Inflammatory macrophage (primary cell): ENCODE results near the gene SLC38A4.
"Not testable (repeated sequence)": the region's sequence is repeated elsewhere in the genome, so short reads cannot be mapped to it uniquely, and the experiment has no call there.

ENCODE experiments used
- DNase-seq, 2 donors: peaks; one replicate each; pipeline ENCODE4 v3.0.0-alpha.2; 2020 to 2022
- total RNA-seq, 18 experiments: gene quantifications; one replicate each; lab custom pipeline; 2026; ENCODE audit warnings: mixed read lengths in 6 of 18, inconsistent platforms in 2 of 18; lab: John Stamatoyannopoulos, UW

SLC38A4 gene
- 0 to 0.08 (median 0) reads per million in 18 experiments for total RNA-seq

GRCh38 chr12:46825591-46826414 lies at the start of gene SLC38A4:
Gene SLC38A4 (minus strand): TSS chr12:46825997. CDS start chr12:46793071, 32,926 bp downstream.
- DNase-seq: no peak

- DNase-seq: no peak
Measured at GRCh38 chr12:46875095-46875494, 49.3 kb upstream of the SLC38A4 start.

DNA sequence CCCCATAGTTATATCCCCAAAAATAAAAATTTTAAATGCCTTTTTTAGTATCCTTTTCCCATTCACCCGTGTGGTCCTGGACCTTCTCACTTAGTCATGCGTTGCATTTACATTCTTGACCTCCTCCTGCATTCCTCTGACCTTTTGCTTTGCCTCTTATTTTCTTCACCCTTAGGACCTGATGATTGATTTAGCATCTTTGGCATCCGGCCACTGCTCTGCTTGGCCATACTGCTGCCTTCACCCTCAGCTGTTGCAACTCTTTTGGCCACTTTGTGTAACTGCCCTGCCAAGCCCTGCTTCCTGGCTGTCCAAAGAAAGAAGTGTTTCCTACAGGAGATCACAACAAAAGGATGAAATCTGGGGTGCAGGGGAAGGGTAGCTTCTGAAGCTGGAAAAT lies 48.8 kb upstream of the SLC38A4 start:
- DNase-seq: no peak

GRCh38 chr12:46872135-46872534 lies 46.3 kb upstream of the SLC38A4 start:
- no peak for DNase-seq

DNA sequence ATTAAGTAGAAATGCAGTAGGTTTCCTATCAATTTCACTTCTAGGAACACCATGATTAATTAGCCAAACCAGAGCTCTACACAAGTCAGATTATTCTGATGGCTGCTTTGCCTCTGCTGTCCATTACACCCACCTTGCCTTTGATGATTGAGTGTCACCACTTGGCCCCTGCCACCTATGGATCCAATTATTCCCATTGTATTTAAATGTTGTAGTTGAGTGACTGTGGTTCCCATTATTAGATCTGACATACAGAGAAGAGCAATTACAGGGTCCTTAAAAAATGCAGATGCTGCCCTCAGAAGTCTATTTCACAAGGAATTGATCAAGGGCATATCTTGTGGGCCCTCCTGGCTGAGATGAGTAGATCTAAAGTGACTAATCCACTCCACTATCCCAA lies 39.5 kb upstream of the SLC38A4 start:
- no peak for DNase-seq

DNA sequence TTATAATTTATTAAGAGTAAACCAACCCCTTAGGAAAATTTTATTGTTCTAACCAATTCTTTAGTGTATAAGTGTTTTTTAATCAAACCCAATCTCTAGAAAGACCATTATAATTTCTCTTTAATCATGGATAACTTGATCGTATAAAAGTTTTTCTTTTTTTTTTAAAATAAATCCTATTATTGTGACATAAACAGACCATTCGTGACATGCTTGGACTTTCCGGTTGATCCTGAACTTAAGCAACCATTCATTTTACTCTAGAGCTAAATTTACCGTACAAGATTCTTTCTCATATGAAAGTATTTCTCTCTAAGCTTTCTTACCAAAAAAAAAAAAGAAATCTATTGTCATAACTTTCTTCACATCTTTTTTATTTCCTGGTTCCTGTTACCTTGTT lies 32.6 kb upstream of the SLC38A4 start:
- no peak for DNase-seq

DNA sequence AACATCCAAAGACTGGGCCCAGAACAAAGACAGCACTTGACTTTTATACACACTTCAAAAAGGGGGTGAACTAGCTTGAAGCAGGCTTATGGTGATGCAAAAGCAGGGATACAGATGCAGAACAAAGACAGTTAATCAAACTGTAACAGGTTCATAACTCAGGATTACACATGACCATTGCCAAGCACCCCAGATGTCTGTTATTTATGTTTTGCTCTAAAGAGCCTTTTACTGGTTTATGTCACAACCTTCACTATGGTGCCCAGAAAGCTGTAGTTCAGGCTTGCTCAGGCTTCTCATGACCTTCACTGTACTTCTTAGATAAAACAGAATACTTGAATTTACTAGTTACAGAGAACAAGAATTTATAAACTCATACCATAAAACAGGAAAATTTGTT lies 31.7 kb upstream of the SLC38A4 start:
- DNase-seq: no peak

- DNase-seq: no peak
Measured at GRCh38 chr12:46855760-46856159, 30.0 kb upstream of the SLC38A4 start.

DNA sequence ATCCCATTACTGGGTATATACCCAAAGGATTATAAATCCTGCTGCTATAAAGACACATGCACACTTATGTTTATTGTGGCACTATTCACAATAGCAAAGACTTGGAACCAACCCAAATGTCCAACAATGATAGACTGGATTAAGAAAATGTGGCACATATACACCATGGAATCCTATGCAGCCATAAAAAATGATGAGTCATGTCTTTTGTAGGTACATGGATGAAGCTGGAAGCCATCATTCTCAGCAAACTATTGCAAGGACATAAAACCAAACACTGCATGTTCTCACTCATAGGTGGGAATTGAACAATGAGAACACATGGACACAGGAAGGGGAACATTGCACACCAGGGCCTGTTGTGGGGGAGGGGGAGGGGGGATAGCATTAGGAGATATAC lies 28.4 kb upstream of the SLC38A4 start:
- DNase-seq: not testable (repeated sequence)

GRCh38 chr12:46848792-46849191 lies 23.0 kb upstream of the SLC38A4 start:
- not testable (repeated sequence) for DNase-seq

DNA sequence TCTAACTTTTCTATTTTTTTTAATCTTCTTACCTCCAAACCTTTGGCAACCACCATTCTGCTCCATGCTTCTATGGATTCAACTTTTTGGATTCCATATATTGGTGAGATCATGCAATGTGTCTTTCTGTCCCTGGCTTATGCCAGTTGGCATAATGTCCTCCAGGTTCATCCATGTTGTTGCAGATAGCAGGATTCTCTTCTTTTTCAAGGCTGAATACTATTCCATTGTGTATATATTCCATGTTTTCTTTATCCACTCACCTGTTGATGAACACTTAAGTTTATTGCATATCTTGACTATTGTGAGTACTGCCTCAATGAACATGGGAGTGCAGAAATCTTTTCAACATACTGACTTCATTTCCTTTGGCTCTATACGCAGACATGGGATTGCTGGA lies 21.2 kb upstream of the SLC38A4 start:
- DNase-seq: no peak

GRCh38 chr12:46843811-46844210 lies 18.0 kb upstream of the SLC38A4 start:
- DNase-seq: no peak

GRCh38 chr12:46841891-46842290 lies 16.1 kb upstream of the SLC38A4 start:
- no peak for DNase-seq

DNA sequence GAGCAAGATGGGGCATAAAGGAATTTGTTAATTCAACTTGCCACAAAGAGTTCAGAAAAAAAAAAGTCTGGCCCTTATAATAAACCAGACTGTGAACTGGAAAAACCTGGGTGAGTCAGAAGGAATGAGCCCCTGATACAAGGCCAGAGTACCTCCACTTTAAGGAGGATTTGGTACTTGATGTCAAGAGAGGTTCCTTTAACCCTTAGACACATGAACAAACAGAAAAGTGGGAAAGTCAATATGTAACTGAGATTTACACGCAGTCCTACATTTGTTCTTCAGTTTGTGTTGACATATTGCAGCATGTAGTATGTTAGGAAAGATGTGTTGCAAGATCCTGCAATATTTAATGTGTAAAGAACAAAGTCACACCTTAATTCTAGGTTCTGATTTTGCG lies 14.2 kb upstream of the SLC38A4 start:
- DNase-seq: no peak

GRCh38 chr12:46839232-46839631 lies 13.4 kb upstream of the SLC38A4 start:
- no peak for DNase-seq

DNA sequence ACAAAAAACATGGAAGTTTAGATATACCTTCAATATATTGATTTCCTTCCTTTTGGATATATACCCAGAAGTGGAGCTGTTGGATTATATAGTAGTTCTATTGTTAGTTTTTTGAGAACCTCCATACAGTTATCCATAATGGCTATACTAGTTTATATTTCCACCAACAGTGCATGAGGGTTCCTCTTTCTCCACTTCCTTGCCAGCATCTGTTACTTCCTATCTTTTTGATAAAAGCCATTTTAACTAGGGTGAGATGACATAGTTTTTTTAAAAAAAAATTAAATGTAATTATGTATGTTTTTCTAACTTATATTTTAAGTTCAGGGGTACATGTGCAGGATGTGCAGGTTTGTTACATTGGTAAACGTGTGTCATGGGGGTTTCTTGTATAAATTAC lies 10.0 kb upstream of the SLC38A4 start:
- no peak for DNase-seq

DNA sequence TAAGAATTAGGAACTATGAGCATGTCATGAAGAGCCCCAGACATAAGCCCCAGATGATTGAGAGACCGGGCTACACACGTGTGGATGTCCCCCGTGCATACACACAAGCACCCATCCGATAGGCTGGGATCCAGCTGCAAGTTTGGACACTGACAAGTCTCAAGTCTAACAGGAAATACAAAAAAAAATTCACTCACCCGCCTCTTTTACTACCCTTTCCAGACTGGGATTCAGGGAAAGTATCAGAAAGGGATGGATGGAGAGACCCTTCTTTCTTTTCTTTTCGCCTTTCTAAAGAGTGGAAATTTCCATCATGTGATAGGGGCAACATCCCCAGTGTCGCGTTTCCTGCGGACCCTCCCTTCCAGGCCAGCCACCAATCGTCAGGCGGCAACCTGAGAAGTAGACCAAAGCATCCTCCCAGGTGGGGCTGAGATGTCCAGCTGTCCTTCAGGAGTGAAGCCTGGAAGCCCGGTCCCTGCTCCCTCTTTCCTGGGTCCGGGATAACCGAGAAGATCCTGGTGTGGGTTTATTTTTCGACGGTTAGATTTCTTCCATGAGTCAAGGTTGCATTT lies 6.4 kb upstream of the SLC38A4 start:
- no peak for DNase-seq

DNA sequence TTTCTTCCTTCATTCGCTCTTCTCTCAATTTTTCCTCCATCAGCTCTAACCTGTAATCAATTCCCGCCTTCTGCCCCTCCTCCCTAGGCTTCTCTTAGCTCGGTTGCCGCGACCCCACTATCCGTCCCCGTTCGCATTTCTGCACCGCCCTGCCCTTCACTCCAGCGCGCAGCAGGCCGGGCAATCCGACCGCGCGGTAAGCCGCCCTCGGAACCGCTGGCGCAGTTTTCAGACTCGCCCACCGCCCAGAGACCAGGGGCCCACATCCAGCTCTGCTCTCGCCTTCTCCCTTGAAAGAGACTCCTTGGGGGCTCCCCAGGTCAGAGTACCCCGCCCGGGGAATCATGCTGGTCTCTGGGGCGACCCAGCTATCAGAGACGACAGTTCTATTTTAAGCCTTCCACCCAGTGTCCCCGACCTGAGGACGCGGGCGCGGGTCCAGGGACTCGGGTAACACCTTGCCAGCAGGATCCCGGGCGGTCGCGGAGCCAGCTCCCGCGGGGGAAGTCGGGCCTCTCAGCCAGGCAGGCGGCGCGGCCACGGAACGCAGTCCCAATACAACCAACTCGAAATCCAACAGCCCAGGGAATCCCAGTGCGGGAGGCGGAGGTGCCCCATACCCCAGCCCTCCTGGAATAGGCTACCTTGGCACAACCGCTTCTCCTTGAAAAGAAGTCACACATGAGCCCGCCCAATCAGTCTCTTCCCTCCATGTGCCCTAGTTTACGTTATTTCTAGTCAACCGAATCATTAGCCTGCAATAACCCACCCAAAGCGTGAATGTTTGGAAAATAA lies 5.7 kb upstream of the SLC38A4 start:
- DNase-seq: no peak

- no peak for DNase-seq
Measured at GRCh38 chr12:46830731-46831334, 5.0 kb upstream of the SLC38A4 start.

DNA sequence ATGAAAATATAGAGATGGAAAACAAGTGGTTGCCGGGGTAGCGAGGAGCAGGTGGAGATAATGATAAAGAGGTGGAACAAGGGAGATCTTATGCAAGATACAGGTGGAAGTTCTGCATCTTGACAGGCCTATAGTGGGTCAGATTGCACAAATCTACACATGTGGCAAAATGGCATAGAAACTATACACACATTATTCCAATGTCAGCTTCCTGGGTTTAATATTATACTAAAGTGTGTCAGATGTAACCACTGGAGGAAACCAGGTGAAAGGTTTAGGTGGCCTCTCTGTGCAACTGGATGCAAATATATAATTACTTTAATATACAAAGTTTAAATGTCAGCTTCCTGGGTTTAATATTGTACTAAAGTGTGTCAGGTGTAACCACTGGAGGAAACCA lies 1.1 kb downstream of the SLC38A4 start:
- DNase-seq: no peak

DNA sequence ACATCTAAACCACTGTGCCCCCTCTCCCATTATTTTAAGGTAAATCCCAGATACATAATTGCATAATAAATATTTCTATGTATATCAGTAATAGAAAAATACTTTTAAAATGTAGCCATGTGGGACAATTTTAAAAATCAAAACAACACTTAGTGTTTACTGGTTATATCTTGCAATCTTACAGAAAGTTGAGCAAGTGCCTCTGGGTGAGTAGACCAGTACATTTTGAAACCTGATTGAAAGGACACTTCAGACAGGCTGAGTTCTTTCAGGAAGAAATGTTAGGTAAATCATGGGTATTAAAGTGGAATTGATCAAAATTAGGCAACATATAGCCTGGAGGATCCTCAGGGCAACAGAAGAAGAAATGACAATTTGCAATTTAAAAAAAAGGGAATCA lies 7.2 kb downstream of the SLC38A4 start:
- DNase-seq: no peak

- DNase-seq: no peak
Measured at GRCh38 chr12:46815809-46816208, 10.0 kb downstream of the SLC38A4 start.

DNA sequence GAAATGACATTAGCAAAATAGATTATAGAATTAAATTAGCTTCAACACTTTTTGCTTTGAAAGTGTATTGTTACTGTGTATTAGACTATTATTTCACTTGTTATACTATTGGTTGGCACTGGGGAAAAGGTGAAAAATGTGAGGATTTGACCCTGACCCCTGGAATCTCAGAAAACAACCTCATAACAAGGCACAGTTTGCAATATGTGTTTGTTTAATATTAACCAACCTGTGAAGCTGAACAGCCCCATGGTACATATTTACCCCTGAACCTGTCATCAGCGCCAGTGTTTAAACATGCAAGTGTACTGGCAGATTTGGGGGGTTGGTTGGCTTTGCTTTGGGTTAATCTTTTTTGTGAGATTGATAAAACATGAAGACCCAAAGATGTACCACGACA lies 11.7 kb downstream of the SLC38A4 start:
- DNase-seq: no peak
